Endothelial cell of umbilical vein (primary cell): ENCODE data around the gene DUSP15. TPM values are rescaled to one million over a fixed set of nuclear protein-coding genes. Genes with fewer than 3 reads are reported as not detected.

Experiments used
- BruUV-seq: library from RNA; stranded (reverse); fragments of 400-500 nt; replicated peaks from 2 replicates; lab custom pipeline; 2021; lab: Mats Ljungman, UMichigan
- CTCF ChIA-PET: fragments of 300-600, 350-600 bp; sonication (Branson Sonifier 250); formaldehyde crosslinking; loops from one replicate; lab custom pipeline; 2021; ENCODE audit warnings: antibody characterized with exemption, inconsistent platforms; lab: Charles Lee
- POLR2A ChIA-PET: fragments of 300-600, 350-600 bp; sonication (Branson Sonifier 250); formaldehyde crosslinking; loops from one replicate; lab custom pipeline; 2021; ENCODE audit warnings: antibody characterized with exemption, inconsistent platforms; lab: Charles Lee
- DNase-seq: peaks from one replicate; pipeline ENCODE4 v3.0.0-alpha.2; 2011; ENCODE audit warnings: low read depth, low spot score
- FAIRE-seq: peaks from 2 replicates; lab custom pipeline; 2011; peaks lifted over from hg19 to GRCh38; lab: Jason Lieb, UNC
- H2AFZ ChIP-seq: 2 replicates; pipeline ENCODE4 v1.6.0; 2012; ENCODE audit warnings: low read depth, low read length, control low read depth, inconsistent platforms
- H3K27ac ChIP-seq: 2 replicates; pipeline ENCODE4 v1.5.1; 2011; ENCODE audit warnings: low read depth, mild to moderate bottlenecking, control low read depth, low read length, moderate library complexity; ENCODE audit not compliant: insufficient read depth
- H3K27me3 ChIP-seq, 2 experiments: 2 replicates each; pipeline versions ENCODE4 v1.6.0 to v1.6.1; 2011; ENCODE audit warnings: low read length in 2 of 2, mixed read lengths in 1 of 2; ENCODE audit not compliant: control insufficient read depth in 2 of 2, insufficient read depth in 2 of 2
- H3K36me3 ChIP-seq, 2 experiments: 2 replicates in 1 of 2; 3 replicates in 1 of 2; pipeline ENCODE4 v1.5.1; 2011; ENCODE audit warnings: low read length in 2 of 2, mild to moderate bottlenecking in 1 of 2, moderate library complexity in 1 of 2; ENCODE audit not compliant: control insufficient read depth in 2 of 2, insufficient read depth in 2 of 2; ENCODE audit errors: extremely low read depth in 1 of 2
- H3K4me1 ChIP-seq: 3 replicates; pipeline ENCODE4 v1.5.1; 2011; ENCODE audit warnings: mild to moderate bottlenecking, low read length; ENCODE audit not compliant: control insufficient read depth, insufficient read depth; ENCODE audit errors: extremely low read depth
- H3K4me2 ChIP-seq: 2 replicates; pipeline ENCODE4 v1.6.1; 2011; ENCODE audit warnings: low read length, control low read depth, mixed read lengths; ENCODE audit not compliant: insufficient read depth
- H3K4me3 ChIP-seq, 3 experiments: fragments of 200-600 bp in 1 of 3; sonication (generic), shearing (Covaris generic) in 1 of 3; replicated peaks in 1 of 3; 2 replicates each; pipeline ENCODE4 v1.5.1; 2011 to 2016; ENCODE audit warnings: control low read depth in 3 of 3, low read length in 3 of 3, mild to moderate bottlenecking in 2 of 3, inconsistent platforms in 1 of 3, low read depth in 1 of 3, moderate library complexity in 1 of 3; ENCODE audit not compliant: insufficient read depth in 1 of 3
- H3K79me2 ChIP-seq: 2 replicates; pipeline ENCODE4 v1.6.0; 2012; ENCODE audit warnings: low read length, inconsistent platforms; ENCODE audit not compliant: control insufficient read depth, insufficient read depth
- H3K9ac ChIP-seq: replicated peaks from 2 replicates; pipeline ENCODE3; 2011; ENCODE audit warnings: low read length, control low read depth; ENCODE audit not compliant: insufficient read depth; ENCODE audit errors: extremely low read depth
- H3K9me1 ChIP-seq: replicated peaks from 3 replicates; pipeline ENCODE4 v1.6.0; 2011; ENCODE audit warnings: mild to moderate bottlenecking, low read length; ENCODE audit not compliant: control insufficient read depth, insufficient read depth; ENCODE audit errors: extremely low read depth
- H3K9me3 ChIP-seq: replicated peaks from 2 replicates; pipeline ENCODE4 v1.5.1; 2012; ENCODE audit warnings: low read length, inconsistent platforms; ENCODE audit not compliant: control insufficient read depth, insufficient read depth
- H4K20me1 ChIP-seq: replicated peaks from 2 replicates; pipeline ENCODE3; 2011; ENCODE audit warnings: mild to moderate bottlenecking, low read length; ENCODE audit not compliant: control insufficient read depth, insufficient read depth; ENCODE audit errors: extremely low read depth
- CTCF ChIP-seq, 2 donors: IDR thresholded peaks; 1 replicate in 1 of 2; 2 replicates in 1 of 2; pipeline ENCODE4 v1.5.1; 2011; ENCODE audit warnings: low read length in 2 of 2, mild to moderate bottlenecking in 2 of 2, moderate library complexity in 2 of 2, control low read depth in 1 of 2, inconsistent platforms in 1 of 2, low read depth in 1 of 2; ENCODE audit not compliant: insufficient read depth in 1 of 2; ENCODE audit errors: extremely low read depth in 1 of 2
- EZH2 ChIP-seq: IDR thresholded peaks from 2 replicates; pipeline ENCODE4 v1.6.1; 2012; ENCODE audit warnings: borderline replicate concordance, low read depth, mild to moderate bottlenecking, moderate library complexity, low read length, inconsistent platforms; ENCODE audit not compliant: severe bottlenecking
- FOS ChIP-seq: IDR thresholded peaks from 2 replicates; pipeline ENCODE4 v1.6.1; 2011; ENCODE audit warnings: mild to moderate bottlenecking, low read length, moderate library complexity, borderline replicate concordance; ENCODE audit not compliant: insufficient read depth
- GATA2 ChIP-seq: IDR thresholded peaks from 2 replicates; pipeline ENCODE4 v1.7.0; 2011; ENCODE audit warnings: low read depth, mild to moderate bottlenecking, moderate library complexity, mixed read lengths, low read length; ENCODE audit not compliant: insufficient read length, insufficient read depth
- JUN ChIP-seq: IDR thresholded peaks from 2 replicates; pipeline ENCODE4 v1.6.1; 2011; ENCODE audit warnings: borderline replicate concordance, low read depth; ENCODE audit not compliant: insufficient read length, insufficient read depth
- MAX ChIP-seq: IDR thresholded peaks from 2 replicates; pipeline ENCODE4 v1.6.1; 2011; ENCODE audit not compliant: insufficient read depth, insufficient read length
- MYC ChIP-seq: IDR thresholded peaks from one replicate; pipeline ENCODE4 v1.6.1; 2011; ENCODE audit warnings: mild to moderate bottlenecking, low read depth, low read length
- POLR2A ChIP-seq: IDR thresholded peaks from 2 replicates; pipeline ENCODE4 v1.6.1; 2012; ENCODE audit warnings: low read depth, mild to moderate bottlenecking, control low read depth, low read length
- POLR2AphosphoS5 ChIP-seq: IDR thresholded peaks from 2 replicates; pipeline ENCODE4 v1.6.1; 2012; ENCODE audit warnings: low read depth, mild to moderate bottlenecking, control low read depth, low read length, moderate library complexity; ENCODE audit not compliant: insufficient read depth
- dilution Hi-C: fragments of 300-500 bp; cut with MboI; formaldehyde crosslinking; loops from one replicate; pipeline ENCODE4 v1.15.0; 2019; ENCODE audit warnings: low sequenced_read_pairs; ENCODE audit not compliant: extremely low pct_ligation_motif_present
- intact Hi-C: fragments of 100-400 bp; cut with micrococcal nuclease; formaldehyde crosslinking; loops from one replicate; pipeline ENCODE4 v1.10.0; 2022
- polyA plus RNA-seq, 4 experiments: library from polyadenylated mRNA; depleted of rRNA in 3 of 4; stranded (reverse) in 3 of 4; unstranded in 1 of 4; fragments of >200 nt; gene quantifications; 2 replicates each; pipeline versions ENCODE4 v1.2.1 to v1.2.3, GENCODE V29; 2011 to 2012; ENCODE audit warnings: missing spikeins in 1 of 4
- total RNA-seq: library from RNA; stranded (reverse); gene quantifications from 2 replicates; pipeline ENCODE4 v1.2.3, GENCODE V29; 2021

The DUSP15 gene
- total and polyA plus RNA-seq, 2 donors (not counting 3 experiments of a cell fraction or from before 2014, with no cell fraction given): 0.33 TPM; not detected in 1

- intact Hi-C loops (no loop called here), dilution Hi-C loops (no loop called here)
- POLR2A ChIA-PET: no interaction called here
- Histone ChIP-seq H4K20me1 (no peaks in the 10 kb centered on the region), H3K4me1 (peaks cover 22% of the 10 kb centered on the region), H3K4me2 (no peak overlapping the region), H3K9me1 (no peaks in the 10 kb centered on the region), H3K36me3 (no peaks in the 10 kb centered on the region), H3K4me3 (no peak overlapping the region), H2AFZ (no peak overlapping the region), H3K27me3 (peaks cover 5 to 6% of the 10 kb centered on the region in 2 experiments), H3K27ac (no peak overlapping the region), H3K9ac (no peak overlapping the region), H3K79me2 (no peaks in the 10 kb centered on the region), H3K9me3 (no peaks in the 10 kb centered on the region)
- no TSS peak for BruUV-seq
- DNase-seq: no peak
- no peak for TF ChIP-seq MYC
- TF ChIP-seq FOS: no peak
- TF ChIP-seq MAX: no peak
- TF ChIP-seq JUN: no peak
- no peak for TF ChIP-seq POLR2AphosphoS5
- no peak for TF ChIP-seq POLR2A
- no peak for TF ChIP-seq CTCF (IDR thresholded peaks at IDR 0.05; ENCODE audit: extremely low read depth in 1 of 2, insufficient read depth in 1 of 2, low read depth in 1 of 2, low read length in 2 of 2)
- TF ChIP-seq GATA2: no peak
- no peak for TF ChIP-seq EZH2
- FAIRE-seq: no peak
- CTCF ChIA-PET: interaction anchor here (0.8 to 18.2 kb wide), 7 partner anchors 11 to 246 kb away, joined by 3 to 619 read pairs (median 4); partner anchors contain the start of genes MYLK2 and PDRG1
These were observed 25.5 kb downstream of the DUSP15 start for GRCh38 chr20:31844737-31845299.
